Left hindlimb (tissue), 1 donor: ENCODE results near the gene MARK4.

Experiments used
- DNase-seq: peaks from one replicate; pipeline ENCODE4 v3.0.0-alpha.2; 2018

The MARK4 gene

DNA sequence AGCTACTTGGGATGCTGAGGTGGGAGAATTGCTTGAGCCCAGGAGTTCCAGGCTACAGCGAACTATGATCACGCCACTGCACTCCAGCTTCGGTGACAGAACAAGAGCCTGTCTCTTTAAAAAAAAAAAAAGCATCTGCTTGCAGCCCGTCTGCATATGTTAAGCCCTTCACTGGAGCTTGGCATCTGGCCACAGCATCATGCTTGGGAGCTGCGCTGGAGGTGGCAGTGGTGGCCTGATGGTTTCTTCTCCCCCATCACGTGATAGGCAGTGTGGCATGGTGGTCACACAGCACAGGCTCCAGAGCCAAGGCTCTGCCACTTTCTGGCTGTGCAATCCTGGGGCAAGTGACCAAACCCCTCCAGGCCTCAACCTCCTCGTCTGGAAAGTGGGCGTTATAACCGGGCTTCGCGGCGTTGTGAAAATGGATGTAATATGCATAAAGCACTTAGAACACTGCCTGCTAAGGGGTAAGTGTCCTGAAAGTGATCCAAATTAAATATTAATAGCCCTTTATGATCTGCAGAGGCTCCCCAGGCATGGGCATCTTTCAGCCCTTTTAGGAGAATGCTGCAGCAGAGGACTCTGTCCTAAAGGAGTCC, 24.4 kb downstream of the MARK4 start:
- DNase-seq = no peak

DNA sequence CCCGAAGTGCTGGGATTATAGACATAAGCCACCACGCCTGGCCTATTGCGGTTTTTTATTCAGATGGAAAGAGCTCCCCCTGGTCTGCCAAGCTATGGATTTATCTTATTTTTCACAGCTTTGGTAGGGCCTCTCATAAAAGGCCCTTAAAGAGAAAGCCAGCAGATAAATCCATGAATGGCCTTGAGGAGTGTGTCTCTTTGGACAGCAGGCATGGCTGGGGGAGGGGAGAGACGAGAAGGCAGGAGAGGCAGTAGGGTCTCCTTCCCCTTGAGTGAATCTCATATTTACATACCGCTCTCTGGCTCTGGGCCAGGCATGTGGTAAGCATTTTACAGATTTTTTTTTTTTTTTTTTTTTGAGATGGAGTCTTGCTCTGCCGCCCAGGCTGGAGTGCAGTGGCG, 25.2 kb downstream of the MARK4 start:
- DNase-seq = peak; percentile 60

DNA sequence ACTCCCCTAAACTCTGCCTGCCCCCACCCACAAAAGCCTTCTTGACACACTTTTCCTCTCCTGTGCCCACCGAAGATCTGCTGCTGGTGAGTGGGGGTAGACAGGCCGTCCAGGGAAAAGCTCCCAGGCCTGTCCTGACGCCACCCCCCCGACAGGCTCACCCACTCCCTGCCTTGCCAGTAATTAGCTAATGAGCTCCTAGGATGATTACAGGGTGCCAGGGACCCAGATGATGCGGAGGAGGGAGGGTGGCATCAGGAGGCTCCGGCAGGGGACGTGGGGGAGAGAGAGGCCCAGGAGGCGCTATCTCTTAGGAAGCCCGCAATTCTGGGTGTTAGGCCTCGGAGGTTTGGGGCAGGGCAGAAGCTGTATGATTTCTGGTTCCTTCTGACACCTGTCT, 27.0 kb downstream of the MARK4 start:
- no peak for DNase-seq

DNA sequence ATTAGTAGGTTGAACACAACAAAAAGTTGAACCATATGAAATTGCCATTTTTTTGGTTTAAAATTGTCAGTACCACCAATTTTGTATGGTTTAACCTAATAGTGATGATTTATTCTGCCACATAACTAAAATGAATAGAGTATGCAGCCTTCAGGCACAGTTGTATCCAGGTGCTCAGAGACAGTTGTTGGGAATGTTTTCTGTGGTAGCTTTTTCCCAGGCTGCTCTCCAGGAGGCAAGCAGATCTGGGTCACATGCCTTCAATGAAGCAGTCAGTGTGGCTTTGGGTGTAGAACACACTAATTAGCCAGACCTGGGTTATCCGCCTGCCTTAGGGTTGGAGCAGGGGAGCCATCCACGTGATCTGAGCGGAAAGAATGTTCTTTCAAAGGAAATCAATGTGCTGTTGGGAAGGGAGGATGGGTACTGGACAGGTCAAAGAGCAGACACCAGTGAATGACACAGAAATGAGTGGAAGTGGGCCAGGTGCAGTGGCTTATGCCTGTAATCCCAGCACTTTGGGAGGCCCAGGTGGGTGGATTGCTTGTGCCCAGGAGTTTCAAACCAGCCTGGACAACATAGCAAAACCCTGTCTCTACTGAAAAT, 28.6 kb downstream of the MARK4 start:
- no peak for DNase-seq

DNA sequence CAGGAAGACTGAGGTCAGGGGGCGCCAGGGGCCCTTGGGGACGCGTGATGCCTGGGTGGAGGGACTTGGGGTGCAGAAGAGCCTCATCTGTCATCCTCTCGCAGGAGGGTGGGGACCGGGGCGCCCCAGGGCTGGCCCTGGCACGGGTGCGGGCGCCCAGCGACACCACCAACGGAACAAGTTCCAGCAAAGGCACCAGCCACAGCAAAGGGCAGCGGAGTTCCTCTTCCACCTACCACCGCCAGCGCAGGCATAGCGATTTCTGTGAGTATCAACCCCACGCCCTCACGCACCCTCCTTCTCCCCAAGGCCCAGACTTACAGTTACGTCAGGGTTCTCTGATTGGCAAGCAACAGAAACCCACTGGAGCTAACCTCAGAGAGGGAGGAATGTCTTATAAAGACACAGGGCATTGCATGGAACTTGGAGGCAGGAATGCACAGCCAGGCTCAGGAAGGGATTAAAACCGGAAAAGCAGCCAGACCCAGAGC, 29.4 kb downstream of the MARK4 start:
- no peak for DNase-seq

DNA sequence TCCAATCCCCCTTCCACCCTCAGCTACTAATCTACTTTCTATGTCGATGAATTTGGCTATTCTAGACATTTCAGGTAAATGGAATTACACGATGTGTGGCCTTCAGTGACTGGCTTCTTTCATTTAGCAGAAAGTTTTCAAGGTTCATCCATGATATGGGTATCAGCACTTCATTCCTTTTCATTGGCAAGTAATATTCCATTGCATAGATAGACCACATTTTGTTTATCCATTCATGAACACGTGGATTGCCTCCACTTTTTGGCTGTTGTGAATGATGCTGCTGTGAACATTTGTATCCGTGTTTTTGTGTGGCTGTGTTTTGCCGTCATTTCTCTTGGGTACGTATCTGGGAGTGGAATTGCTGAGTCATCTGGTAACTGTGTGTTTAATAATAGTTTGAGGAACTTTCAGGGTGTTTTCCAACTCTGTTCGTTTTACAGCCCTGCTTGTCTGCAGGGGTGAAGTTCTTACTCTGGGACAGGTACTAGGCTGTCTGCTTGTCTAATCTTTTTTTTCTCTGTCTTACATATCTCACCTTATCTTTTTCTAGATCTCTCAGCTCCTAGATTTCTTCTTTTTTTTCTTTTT, 32.5 kb downstream of the MARK4 start:
- DNase-seq = no peak

DNA sequence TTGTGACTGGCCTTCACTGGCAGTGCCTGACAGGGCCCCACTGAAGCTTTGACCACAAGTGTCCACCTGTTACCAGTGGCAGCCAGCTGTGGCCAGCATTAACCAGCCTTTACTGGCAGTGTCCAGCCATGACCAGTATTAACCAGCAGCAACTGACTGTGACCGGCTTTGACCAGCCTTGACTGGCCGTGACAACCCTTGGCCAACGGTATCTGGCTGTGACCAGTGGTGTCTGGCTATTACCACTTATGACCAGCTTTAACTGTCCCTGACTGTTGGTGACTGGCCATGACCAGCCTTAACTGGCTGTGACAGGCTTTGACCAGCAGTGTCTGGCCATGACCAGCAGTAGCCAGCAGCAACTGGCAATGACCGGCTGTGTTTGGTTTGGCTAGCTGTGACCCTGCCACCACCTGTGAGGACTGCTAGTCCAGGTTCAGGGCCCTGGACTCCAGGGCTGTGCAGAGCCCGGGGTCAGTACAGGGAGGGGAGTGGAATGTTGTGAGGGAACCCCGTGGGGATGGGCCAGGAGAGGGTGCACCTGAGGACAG, 39.4 kb downstream of the MARK4 start:
- DNase-seq = no peak

DNA sequence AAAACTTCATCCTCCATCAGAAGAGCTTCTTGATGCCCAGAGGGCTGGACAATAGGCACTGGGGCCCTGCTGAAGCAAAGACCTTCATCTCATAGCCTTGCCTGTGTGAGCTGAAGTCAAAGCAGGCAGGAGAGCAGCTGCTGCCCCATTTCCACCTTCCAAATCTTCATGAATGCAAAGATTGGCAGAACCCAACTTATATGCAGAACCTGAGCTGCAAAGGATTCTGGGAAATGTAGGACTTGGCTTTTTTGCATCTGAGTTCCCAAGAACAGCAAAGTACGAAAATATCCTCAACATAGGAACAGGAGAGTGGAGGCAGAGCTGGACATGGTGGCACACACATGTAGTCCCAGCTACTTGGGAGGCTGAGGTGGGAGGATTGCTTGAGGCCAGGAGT, 40.8 kb downstream of the MARK4 start:
- no peak for DNase-seq

DNA sequence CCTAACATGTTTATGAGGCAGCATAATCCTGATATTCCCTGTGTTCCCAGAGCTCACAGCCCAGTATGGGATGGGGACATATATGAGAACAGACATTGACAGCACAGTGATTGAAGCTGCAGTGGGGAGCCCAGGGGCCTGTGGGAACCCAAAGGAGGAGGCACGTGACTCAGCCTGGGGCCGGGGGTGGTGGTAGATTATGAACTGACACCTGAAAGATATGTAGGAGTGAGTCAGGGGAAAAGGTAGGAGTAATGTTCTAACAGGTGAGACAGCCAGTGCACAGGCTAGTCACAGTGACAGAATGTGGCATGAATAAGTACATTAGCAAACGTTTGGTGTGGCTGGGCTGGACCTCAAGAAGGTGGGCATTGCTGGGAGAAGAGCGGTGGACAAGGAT, 42.6 kb downstream of the MARK4 start:
- no peak for DNase-seq

DNA sequence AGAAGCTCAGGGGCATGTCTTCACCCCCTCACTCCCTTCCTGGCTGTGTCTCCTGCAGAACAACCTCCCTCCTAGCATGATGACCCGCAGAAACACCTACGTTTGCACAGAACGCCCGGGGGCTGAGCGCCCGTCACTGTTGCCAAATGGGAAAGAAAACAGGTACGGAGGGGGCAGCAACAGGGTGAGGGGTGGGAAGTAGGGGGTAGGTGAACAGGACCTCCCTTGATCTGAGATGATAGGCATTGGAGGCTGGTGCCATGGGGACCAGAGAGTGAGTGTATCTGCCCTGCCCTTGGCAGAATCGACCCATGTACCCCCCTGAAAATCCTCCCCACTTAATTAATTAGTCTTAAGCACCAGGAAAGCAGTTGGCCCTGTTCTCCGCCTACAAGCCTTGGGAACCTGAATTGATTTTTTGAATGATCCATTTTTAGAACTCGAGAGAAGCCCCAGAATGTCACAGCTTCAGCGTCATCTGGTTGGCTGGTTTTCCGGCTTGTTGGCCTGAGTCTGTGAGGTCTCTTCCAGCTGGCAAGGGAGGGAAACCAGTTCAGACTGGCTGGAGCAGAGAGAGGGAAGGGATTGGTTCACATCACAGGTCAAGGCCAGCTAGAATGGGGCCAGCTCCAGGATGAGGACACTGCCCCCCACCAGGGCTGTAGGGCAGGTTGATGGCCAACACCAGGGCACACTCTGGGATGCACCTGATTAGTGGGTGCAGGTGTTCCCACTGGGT, 43.4 kb downstream of the MARK4 start:
- peak; percentile 67 for DNase-seq

DNA sequence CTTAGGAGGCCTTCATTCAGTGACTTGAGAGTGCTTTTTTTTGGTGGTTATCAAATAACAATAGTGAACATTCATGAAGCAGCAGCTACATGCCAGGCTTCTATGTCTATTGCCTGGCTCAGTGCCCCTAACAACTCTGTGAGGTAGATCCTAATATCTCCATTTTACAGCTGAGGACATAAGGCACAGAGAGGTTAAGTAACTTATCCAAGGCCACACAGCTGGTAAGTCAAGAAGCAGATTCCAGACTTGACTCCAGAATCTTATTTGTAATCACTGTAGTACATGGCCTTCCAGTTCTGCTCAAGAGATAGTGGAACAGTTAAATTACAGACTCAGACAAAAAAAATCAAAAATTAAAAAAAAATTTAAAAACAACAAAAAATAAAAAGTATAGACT, 44.8 kb downstream of the MARK4 start:
- no peak for DNase-seq

DNA sequence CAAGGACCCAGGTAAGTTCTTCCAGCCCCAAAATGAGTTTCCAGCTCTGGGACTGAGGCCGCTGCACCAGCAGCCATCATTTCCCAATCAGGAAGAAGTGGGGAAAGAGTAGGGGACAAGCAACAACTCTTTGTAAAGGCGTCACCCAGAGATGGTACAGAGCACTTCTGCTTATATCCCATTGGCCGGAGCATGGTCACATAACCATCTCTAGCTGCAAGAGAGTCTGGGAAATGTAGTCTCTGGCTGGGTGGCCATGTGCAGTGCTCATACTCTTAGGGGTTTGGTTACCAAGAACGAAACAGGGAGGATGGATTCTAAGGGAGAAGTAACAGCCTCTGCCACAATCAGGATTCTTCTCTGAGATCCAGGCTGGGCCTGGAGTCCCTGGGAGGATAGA, 45.3 kb downstream of the MARK4 start:
- no peak for DNase-seq

DNA sequence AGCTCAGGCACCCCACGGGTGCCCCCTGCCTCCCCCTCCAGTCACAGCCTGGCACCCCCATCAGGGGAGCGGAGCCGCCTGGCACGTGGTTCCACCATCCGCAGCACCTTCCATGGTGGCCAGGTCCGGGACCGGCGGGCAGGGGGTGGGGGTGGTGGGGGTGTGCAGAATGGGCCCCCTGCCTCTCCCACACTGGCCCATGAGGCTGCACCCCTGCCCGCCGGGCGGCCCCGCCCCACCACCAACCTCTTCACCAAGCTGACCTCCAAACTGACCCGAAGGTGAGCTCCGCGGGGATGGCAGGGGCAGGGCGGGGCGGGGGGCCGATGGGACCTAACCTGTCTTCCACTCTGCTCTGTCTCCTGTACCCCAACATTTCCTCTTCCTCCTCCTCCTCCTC, 46.6 kb downstream of the MARK4 start:
- no peak for DNase-seq

DNA sequence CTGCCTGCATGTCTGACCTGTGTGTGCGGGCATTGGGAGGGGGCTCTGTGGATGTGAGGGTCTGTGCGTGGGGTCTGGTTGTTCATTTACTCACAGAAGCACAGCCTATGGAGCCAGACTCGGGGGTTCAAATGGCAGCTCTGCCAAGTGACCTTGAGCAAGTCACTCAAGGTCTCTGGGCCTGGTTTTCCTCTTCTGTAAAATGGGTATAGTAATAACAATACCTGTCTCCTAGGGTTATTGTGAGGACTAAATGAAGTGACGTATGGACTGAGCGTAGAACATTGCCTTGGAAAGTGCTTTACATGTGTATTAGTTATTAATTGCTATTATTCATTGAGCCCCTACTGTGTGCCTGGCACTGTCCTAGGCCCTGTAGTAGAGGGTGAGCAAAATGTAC, 47.2 kb downstream of the MARK4 start:
- no peak for DNase-seq

DNA sequence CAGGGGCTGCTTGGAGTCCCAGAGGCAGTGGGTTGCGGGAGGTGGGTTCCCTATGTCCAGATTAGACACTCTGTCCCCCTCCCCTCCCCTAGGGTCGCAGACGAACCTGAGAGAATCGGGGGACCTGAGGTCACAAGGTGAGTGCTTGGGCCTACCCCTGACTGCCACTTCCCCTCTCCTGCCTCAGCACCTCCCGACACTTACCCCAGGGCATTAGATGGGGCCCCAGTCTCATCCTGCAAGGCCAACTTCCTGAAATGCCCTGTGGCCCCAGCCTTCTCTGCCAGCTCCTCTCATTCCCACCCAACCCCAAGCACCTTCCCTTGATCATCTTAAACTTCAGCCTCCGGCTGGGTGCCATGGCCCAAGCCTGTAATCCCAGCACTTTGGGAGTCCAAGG, 48.6 kb downstream of the MARK4 start:
- DNase-seq = no peak

DNA sequence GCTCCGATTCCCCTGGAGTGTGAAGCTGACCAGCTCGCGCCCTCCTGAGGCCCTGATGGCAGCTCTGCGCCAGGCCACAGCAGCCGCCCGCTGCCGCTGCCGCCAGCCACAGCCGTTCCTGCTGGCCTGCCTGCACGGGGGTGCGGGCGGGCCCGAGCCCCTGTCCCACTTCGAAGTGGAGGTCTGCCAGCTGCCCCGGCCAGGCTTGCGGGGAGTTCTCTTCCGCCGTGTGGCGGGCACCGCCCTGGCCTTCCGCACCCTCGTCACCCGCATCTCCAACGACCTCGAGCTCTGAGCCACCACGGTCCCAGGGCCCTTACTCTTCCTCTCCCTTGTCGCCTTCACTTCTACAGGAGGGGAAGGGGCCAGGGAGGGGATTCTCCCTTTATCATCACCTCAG, 51.3 kb downstream of the MARK4 start:
- no peak for DNase-seq

DNA sequence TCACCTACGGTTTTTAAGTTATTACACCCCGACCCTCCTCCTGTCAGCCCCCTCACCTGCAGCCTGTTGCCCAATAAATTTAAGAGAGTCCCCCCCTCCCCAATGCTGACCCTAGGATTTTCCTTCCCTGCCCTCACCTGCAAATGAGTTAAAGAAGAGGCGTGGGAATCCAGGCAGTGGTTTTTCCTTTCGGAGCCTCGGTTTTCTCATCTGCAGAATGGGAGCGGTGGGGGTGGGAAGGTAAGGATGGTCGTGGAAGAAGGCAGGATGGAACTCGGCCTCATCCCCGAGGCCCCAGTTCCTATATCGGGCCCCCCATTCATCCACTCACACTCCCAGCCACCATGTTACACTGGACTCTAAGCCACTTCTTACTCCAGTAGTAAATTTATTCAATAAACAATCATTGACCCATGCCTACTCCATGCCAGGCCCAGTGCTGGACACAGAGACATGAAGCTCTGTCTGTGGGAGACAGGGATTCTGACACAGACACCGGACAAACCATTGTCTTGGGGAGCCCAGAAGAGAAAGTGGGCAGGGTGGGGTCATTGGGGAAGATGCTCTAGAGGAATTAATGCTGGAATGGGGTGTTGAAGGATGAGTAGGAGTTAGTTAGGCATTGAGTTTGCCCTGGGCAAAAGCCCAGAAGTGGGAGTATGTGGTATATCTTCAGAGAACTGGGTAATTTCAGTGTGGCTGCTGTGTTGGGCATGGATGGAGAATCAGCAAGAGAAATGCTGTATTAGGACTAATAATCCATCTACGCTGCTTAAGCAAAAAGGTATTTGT, 52.4 kb downstream of the MARK4 start:
- DNase-seq = no peak

DNA sequence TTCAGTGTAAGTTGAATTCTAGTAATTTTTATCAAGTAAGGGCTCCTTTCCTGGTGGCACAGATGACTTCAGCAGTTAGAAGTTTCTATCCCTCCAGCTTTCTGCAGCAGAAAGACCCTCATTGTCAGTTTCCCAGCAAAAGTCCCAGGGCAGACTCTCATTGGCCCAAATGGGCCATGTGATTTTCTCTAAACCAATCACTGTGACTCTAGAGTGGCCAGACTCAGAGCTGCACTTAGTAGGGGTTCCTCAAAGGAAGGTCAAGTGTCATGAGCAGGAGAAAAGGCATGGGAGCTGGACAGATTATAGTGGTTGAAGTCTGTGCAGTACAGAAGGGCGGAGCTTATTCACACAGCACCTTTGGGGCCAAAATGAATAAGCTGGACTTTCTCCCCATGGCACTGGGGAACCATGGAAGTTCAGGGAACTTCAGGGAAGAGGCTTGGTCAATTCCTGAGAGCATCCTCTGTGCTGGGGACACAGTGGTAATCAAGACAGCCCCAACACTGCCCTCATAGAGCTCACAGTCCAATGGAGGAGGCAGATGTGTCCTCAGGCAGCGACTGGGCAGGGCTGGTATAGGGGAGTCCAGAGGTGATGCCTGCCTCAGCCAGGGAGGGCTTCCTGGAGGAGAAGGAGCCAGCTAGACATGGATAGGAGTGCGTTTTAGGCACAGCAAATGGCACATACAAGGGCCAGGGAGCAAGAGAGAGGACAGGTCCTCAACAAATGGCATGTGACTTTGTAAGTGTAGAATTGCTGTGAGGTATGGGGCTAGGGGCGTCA, 53.3 kb downstream of the MARK4 start:
- no peak for DNase-seq

DNA sequence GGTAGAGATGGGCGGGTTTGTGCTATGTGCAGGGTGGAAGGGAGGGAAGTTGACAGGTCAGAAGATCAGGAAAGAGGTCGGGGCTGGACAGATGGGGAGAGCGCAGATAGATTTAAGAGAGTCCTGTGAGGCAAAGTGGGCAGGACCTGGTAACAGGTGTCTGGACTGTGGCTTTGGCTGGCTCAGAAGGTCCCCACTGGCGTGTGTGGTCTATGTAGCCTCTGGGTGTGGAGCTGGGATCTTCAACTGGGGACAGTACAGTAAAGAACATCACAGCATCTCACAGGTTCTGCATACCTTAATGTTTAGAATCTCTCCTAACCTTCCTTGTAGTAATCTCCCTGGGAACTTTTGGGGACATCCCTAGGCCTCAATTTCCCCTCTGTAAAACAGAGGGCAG, 53.9 kb downstream of the MARK4 start:
- no peak for DNase-seq

DNA sequence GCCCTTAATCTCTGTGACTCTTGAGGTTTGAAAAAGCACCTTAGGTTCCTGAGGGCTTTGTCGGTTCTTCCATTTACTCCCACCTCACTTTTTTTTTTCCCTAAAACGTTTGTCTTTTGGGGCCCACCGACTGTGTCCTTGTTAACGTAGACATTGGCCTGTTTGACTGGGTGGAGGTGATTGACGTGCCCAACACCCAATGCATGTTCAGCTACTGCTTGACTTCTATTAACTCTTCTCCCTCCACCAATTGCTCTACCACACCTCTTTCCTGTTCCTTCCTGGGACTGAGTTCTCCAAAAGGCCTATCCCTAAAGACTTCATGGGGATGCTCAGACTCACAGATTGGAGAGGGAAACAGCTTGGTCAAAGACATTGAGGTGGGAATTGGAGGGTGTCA, 54.4 kb downstream of the MARK4 start:
- DNase-seq = no peak

DNA sequence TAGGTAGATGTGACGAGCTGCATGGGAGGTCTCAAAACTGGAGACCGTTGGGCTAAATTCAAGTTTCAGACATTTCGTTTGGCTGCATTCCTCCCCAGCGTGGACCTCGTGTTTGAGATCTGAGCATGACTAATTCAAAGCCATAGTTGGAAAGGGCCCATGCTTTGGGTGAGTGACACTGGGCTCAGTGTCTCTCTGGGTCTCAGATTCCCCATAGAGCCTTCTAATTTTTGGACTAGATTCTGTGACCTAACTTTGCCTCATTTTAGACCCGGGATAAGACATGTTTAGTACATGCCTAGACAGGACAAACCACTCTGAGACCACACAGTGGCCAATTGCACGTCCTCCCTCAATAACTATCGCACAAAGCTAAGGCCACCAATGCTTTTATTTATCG, 55.0 kb downstream of the MARK4 start:
- no peak for DNase-seq

DNA sequence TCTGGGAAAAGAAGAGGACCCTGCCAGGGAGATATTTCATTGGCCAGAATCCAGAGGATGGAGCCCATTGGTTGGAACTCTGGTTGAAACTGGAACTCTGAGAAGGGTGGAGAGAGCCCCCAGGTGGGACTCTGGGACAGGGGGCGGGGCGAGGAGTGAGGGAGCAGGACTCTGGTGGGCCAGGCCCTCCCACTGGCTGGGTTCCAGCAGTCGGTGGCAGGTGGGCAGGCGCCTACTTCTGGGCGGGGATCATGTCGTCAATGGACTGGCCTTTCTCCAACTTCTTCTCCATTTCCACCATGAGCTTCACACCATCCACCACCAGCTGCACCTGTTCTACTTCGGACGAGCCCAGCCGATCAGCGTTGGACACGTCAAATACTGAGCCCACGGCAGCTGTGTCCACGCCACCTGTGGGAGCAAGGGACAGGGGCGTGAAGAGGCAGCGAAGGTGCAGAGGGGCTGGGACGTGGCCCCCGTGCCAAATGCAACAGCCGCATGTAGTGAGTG, 55.5 kb downstream of the MARK4 start:
- peak; percentile 59 for DNase-seq
